Smooth muscle cell (in vitro differentiated cells): Measurements from ENCODE around the gene NUMB. TPM values are rescaled to one million over a fixed set of nuclear protein-coding genes. Genes with fewer than 3 reads are reported as not detected.
A peak's percentile ranks its signal among the peaks of the same experiment; 100 is the strongest.

ENCODE experiments used
- DNase-seq: peaks from one replicate; lab custom pipeline; 2025; ENCODE audit not compliant: unreplicated experiment; lab: John Stamatoyannopoulos, UW
- H2AFZ ChIP-seq: fragments of 200-600 bp; sonication (generic); 2 replicates; pipeline ENCODE4 v1.6.0; 2016; ENCODE audit warnings: antibody characterized with exemption, low read depth, mild to moderate bottlenecking
- H3F3A ChIP-seq: fragments of 200-600 bp; sonication (generic); 2 replicates; pipeline ENCODE4 v1.6.0; 2017; ENCODE audit warnings: antibody characterized with exemption, low read depth
- H3K27ac ChIP-seq: fragments of 200-600 bp; sonication (generic); 2 replicates; pipeline ENCODE4 v1.5.1; 2016; ENCODE audit warnings: low read depth, mild to moderate bottlenecking
- H3K27me3 ChIP-seq: fragments of 200-600 bp; sonication (generic); 2 replicates; pipeline ENCODE4 v1.6.1; 2016; ENCODE audit warnings: low read depth, mild to moderate bottlenecking
- H3K36me3 ChIP-seq: fragments of 200-600 bp; sonication (generic); 2 replicates; pipeline ENCODE4 v1.5.1; 2016; ENCODE audit warnings: low read depth
- H3K4me1 ChIP-seq: fragments of 200-600 bp; sonication (generic); 2 replicates; pipeline ENCODE4 v1.5.1; 2016; ENCODE audit warnings: low read depth
- H3K4me2 ChIP-seq: fragments of 200-600 bp; sonication (generic); 2 replicates; pipeline ENCODE4 v1.6.0; 2016; ENCODE audit warnings: mild to moderate bottlenecking
- H3K4me3 ChIP-seq: fragments of 200-600 bp; sonication (generic); 2 replicates; pipeline ENCODE4 v1.5.1; 2016; ENCODE audit warnings: mild to moderate bottlenecking
- H3K79me2 ChIP-seq: fragments of 200-600 bp; sonication (generic); 2 replicates; pipeline ENCODE4 v1.6.0; 2016; ENCODE audit warnings: low read depth, mild to moderate bottlenecking
- H3K9ac ChIP-seq: fragments of 200-600 bp; sonication (generic); 2 replicates; pipeline ENCODE4 v1.6.0; 2016; ENCODE audit warnings: low read depth
- H3K9me3 ChIP-seq: fragments of 200-600 bp; sonication (generic); replicated peaks from 2 replicates; pipeline ENCODE4 v1.5.1; 2016; ENCODE audit warnings: low read depth
- H4K20me1 ChIP-seq: fragments of 200-600 bp; sonication (generic); 2 replicates; pipeline ENCODE4 v1.6.0; 2016; ENCODE audit warnings: low read depth
- CTCF ChIP-seq: fragments of 200-600 bp; sonication (generic); IDR thresholded peaks from 2 replicates; pipeline ENCODE4 v1.5.1; 2017; ENCODE audit warnings: borderline replicate concordance, mild to moderate bottlenecking, antibody characterized with exemption; ENCODE audit not compliant: insufficient read depth, poor library complexity, severe bottlenecking
- WGBS: methylation state at CpG from one replicate; pipeline ENCODE4 v1.1.7; 2016; ENCODE audit warnings: low lambda C conversion rate; 5-methylcytosine and 5-hydroxymethylcytosine counted together
- polyA plus RNA-seq: library from polyadenylated mRNA; unstranded; fragments of >200 nt; fragmentation: Nextera tagmentation; extraction: Ambion mirVana; gene quantifications from 2 replicates; pipeline ENCODE4 v1.2.1, GENCODE V29; 2016
- total RNA-seq: library from RNA; depleted of rRNA; stranded (reverse); fragments of >200 nt; gene quantifications from 2 replicates; pipeline ENCODE4 v1.2.3, GENCODE V29; 2014

Gene NUMB
- total and polyA plus RNA-seq, 2 experiments from 2014 or later: 34.5 to 57.4 TPM

DNA sequence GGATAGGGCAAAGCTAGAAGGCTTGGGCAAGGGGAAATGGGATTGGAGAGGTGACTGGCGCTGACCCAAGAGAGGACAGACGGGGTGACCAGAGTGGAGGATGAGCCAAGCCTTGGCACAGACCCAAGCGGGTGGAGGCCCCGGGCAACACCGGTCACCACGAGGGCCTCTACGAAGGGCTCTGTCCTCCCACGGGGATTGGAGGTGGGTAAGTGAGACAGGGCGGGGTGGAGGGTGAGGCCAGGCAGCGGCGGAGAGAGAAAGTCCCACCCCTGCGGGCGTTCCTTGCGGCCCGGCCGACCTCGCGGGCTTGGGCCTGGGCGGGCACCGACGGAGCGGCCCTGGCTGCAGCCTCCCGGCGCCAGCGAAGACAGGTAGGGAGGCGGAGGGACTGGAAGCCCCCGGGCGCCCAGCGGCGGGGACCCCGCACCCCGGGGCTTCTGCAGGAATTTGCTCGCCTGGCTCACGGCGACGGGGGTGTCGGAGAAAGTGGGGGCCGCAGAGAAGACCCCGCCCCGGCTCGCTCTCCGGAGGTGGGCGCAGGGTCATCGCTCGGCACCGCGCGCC is 221.0 kb downstream of the NUMB start, which contains the start of gene PAPLN:
Gene PAPLN (plus strand): TSS at position 288 of the 567 bp plus-strand sequence. CDS start 2,273 bp downstream, outside the sequence.
- peak within 1 kb of the TSS; percentile 44 for H3K4me3 ChIP-seq
- H3K79me2 ChIP-seq: no peaks in the 10 kb centered on the region
- no peak within 1 kb of the TSS for H3K9ac ChIP-seq
- peaks cover 88% of the 10 kb centered on the region for H3K27me3 ChIP-seq
- no peak for TF ChIP-seq CTCF
- no peaks in the 10 kb centered on the region for H4K20me1 ChIP-seq
- H3K9me3 ChIP-seq: no peaks in the 10 kb centered on the region
- H3K27ac ChIP-seq: no peak within 1 kb of the TSS
- no peak for DNase-seq
- peak within 1 kb of the TSS; percentile 89 for H3K4me2 ChIP-seq
- H3F3A ChIP-seq: no peaks in the 10 kb centered on the region
- H3K36me3 ChIP-seq: no peaks in the 10 kb centered on the region
- H3K4me1 ChIP-seq: peaks cover 43% of the 10 kb centered on the region
- no peak within 1 kb of the TSS for H2AFZ ChIP-seq
- 5% methylated on average over 42 of the region's 48 CpGs for WGBS

DNA sequence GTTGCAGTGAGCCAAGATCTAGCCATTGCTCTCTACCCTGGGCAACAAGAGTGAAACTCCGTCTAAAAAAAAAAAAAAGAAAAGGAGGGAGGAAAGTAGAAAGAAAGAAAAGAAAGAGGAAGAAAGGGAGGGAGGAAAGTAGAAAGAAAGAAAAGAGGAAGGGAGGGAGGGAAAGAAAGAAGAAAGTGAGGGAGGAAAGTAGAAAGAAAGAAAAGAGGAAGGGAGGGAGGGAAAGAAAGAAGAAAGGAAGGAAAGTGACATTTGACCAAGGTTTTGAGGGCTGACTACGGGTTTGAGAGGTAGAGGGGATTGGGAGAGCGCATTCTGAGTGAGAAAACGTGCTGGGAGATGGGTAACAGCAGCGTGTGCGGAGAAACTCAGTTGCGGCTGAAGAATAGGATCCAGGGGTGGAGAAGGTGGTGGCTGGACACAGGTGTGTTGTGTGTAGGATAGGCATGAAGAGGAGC is 221.6 kb downstream of the NUMB start:
- no peak for DNase-seq
- Histone ChIP-seq H3K4me2 (peak overlapping the region; percentile 89), H3F3A (no peaks in the 10 kb centered on the region), H4K20me1 (no peaks in the 10 kb centered on the region), H3K27ac (no peak overlapping the region), H3K36me3 (no peaks in the 10 kb centered on the region), H3K79me2 (no peaks in the 10 kb centered on the region), H3K9me3 (no peaks in the 10 kb centered on the region), H3K9ac (no peak overlapping the region), H3K27me3 (peaks cover 88% of the 10 kb centered on the region), H3K4me3 (no peak overlapping the region), H2AFZ (no peak overlapping the region), H3K4me1 (peaks cover 43% of the 10 kb centered on the region)
- WGBS: 20% methylated on average over 7 of the region's 7 CpGs
- TF ChIP-seq CTCF: no peak

GRCh38 chr14:73236157-73236556 is 222.2 kb downstream of the NUMB start:
- peaks cover 43% of the 10 kb centered on the region for H3K4me1 ChIP-seq
- WGBS: 43% methylated on average over 11 of the region's 11 CpGs
- H3K36me3 ChIP-seq: no peaks in the 10 kb centered on the region
- no peaks in the 10 kb centered on the region for H3F3A ChIP-seq
- H3K27ac ChIP-seq: no peak overlapping the region
- no peak for TF ChIP-seq CTCF
- no peaks in the 10 kb centered on the region for H3K9me3 ChIP-seq
- no peak overlapping the region for H3K9ac ChIP-seq
- no peak overlapping the region for H3K4me3 ChIP-seq
- H3K4me2 ChIP-seq: no peak overlapping the region
- H2AFZ ChIP-seq: no peak overlapping the region
- no peaks in the 10 kb centered on the region for H3K79me2 ChIP-seq
- DNase-seq: no peak
- peaks cover 83% of the 10 kb centered on the region for H3K27me3 ChIP-seq
- H4K20me1 ChIP-seq: no peaks in the 10 kb centered on the region
